SK-N-SH (cell line): Measurements from ENCODE around the gene MAN1B1. TPM values are rescaled to one million over a fixed set of nuclear protein-coding genes. Genes with fewer than 3 reads are reported as not detected.

Experiments
- CTCF ChIA-PET: fragments of 300-600, 350-600 bp; formaldehyde crosslinking; extraction: SDS; loops from one replicate; lab custom pipeline; 2021; lab: Yijun Ruan, JAX
- POLR2A ChIA-PET: fragments of 350-600 bp; sonication (Branson Sonifier 250); formaldehyde crosslinking; extraction: SDS; loops from one replicate; lab custom pipeline; 2020; ENCODE audit warnings: antibody characterized with exemption, inconsistent platforms; lab: Yijun Ruan, JAX
- DNase-seq: peaks from one replicate; pipeline ENCODE4 v3.0.0; 2012
- H2AFZ ChIP-seq: fragments of 200-600 bp; sonication (generic); 2 replicates; pipeline ENCODE4 v1.8.1; 2016; ENCODE audit warnings: antibody characterized with exemption, mild to moderate bottlenecking, low read depth
- H3F3A ChIP-seq: fragments of 200-600 bp; sonication (generic); replicated peaks from 2 replicates; pipeline ENCODE3; 2016; ENCODE audit warnings: antibody characterized with exemption, mild to moderate bottlenecking; ENCODE audit not compliant: insufficient read depth
- H3K27ac ChIP-seq, 2 experiments: fragments of 200-500 bp in 1 of 2; fragments of 200-600 bp in 1 of 2; sonication (Bioruptor generic) in 1 of 2; sonication (generic), shearing (Covaris generic) in 1 of 2; 2 replicates each; pipeline versions ENCODE4 v1.5.1 to v1.6.1; 2014 to 2016; ENCODE audit warnings: low read depth in 2 of 2, inconsistent platforms in 1 of 2, low read length in 1 of 2, mild to moderate bottlenecking in 1 of 2, mixed read lengths in 1 of 2
- H3K27me3 ChIP-seq: fragments of 200-600 bp; sonication (generic), shearing (Covaris generic); 2 replicates; pipeline ENCODE4 v1.6.1; 2016; ENCODE audit warnings: mixed run types; ENCODE audit not compliant: insufficient read depth
- H3K36me3 ChIP-seq, 2 experiments: fragments of 200-500 bp in 1 of 2; fragments of 200-600 bp in 1 of 2; sonication (Bioruptor generic) in 1 of 2; sonication (generic) in 1 of 2; replicated peaks in 1 of 2; 2 replicates each; pipeline versions ENCODE3 to v1.5.1; 2014 to 2016; ENCODE audit warnings: low read length in 1 of 2, mild to moderate bottlenecking in 1 of 2; ENCODE audit not compliant: insufficient read depth in 2 of 2, control insufficient read depth in 1 of 2
- H3K4me1 ChIP-seq, 2 experiments: fragments of 200-500 bp in 1 of 2; fragments of 200-600 bp in 1 of 2; sonication (Bioruptor generic) in 1 of 2; sonication (generic), shearing (Covaris generic) in 1 of 2; 2 replicates each; pipeline versions ENCODE4 v1.5.1 to v1.6.1; 2014 to 2016; ENCODE audit warnings: low read depth in 1 of 2, low read length in 1 of 2, mixed run types in 1 of 2; ENCODE audit not compliant: insufficient read depth in 2 of 2, control insufficient read depth in 1 of 2
- H3K4me2 ChIP-seq: fragments of 200-600 bp; sonication (generic), shearing (Covaris generic); 2 replicates; pipeline ENCODE4 v1.6.1; 2017; ENCODE audit warnings: mixed run types
- H3K4me3 ChIP-seq, 2 experiments: fragments of 200-500 bp in 1 of 2; fragments of 200-600 bp in 1 of 2; sonication (Bioruptor generic) in 1 of 2; sonication (generic), shearing (Covaris generic) in 1 of 2; 2 replicates each; pipeline versions ENCODE4 v1.5.1 to v1.8.1; 2014 to 2016; ENCODE audit warnings: low read depth in 2 of 2, inconsistent platforms in 1 of 2, low read length in 1 of 2, mild to moderate bottlenecking in 1 of 2, mixed read lengths in 1 of 2, moderate library complexity in 1 of 2
- H3K79me2 ChIP-seq: fragments of 200-600 bp; sonication (generic); 2 replicates; pipeline ENCODE4 v1.8.1; 2017; ENCODE audit warnings: mild to moderate bottlenecking; ENCODE audit not compliant: insufficient read depth
- H3K9ac ChIP-seq: fragments of 200-600 bp; sonication (generic); 2 replicates; pipeline ENCODE4 v1.6.1; 2017; ENCODE audit warnings: mixed run types
- H3K9me2 ChIP-seq: fragments of 200-600 bp; sonication (generic); 2 replicates; pipeline ENCODE4 v1.6.1; 2017; ENCODE audit warnings: mixed run types
- H3K9me3 ChIP-seq: fragments of 200-600 bp; sonication (generic); 2 replicates; pipeline ENCODE4 v1.6.1; 2017; ENCODE audit warnings: mixed run types, mild to moderate bottlenecking, moderate library complexity
- H4K20me1 ChIP-seq: fragments of 200-600 bp; sonication (generic); 2 replicates; pipeline ENCODE4 v1.6.1; 2017; ENCODE audit warnings: mild to moderate bottlenecking, mixed run types; ENCODE audit not compliant: insufficient read depth
- CHD2 ChIP-seq: fragments of 150-350 bp; IDR thresholded peaks from 2 replicates; pipeline ENCODE4 v1.6.1; 2018; ENCODE audit warnings: low read length; ENCODE audit not compliant: partially characterized antibody
- ELF1 ChIP-seq: IDR thresholded peaks from 2 replicates; pipeline ENCODE4 v1.4.0; 2012
- EZH2phosphoT487 ChIP-seq: fragments of 200-600 bp; sonication (generic); IDR thresholded peaks from 2 replicates; pipeline ENCODE4 v1.6.1; 2017; ENCODE audit warnings: low read depth, mixed run types, mild to moderate bottlenecking, antibody characterized with exemption, moderate library complexity, borderline replicate concordance
- FOSL2 ChIP-seq: IDR thresholded peaks from 2 replicates; pipeline ENCODE4 v1.4.0; 2012; ENCODE audit warnings: low read depth, mild to moderate bottlenecking, moderate library complexity, borderline replicate concordance
- FOXJ3 ChIP-seq: sonication (generic); formaldehyde crosslinking; IDR thresholded peaks from 2 replicates; pipeline ENCODE4 v1.5.1; 2020; ENCODE audit warnings: mild to moderate bottlenecking, missing genetic modification reagents
- FOXM1 ChIP-seq: IDR thresholded peaks from 2 replicates; pipeline ENCODE4 v1.4.0; 2012; ENCODE audit warnings: low read depth, mild to moderate bottlenecking
- MAX ChIP-seq: IDR thresholded peaks from 2 replicates; pipeline ENCODE4 v1.4.0; 2012; ENCODE audit warnings: low read depth
- MEF2A ChIP-seq: IDR thresholded peaks from 2 replicates; pipeline ENCODE4 v1.4.0; 2012; ENCODE audit warnings: low read depth, borderline replicate concordance
- NFIC ChIP-seq: IDR thresholded peaks from 2 replicates; pipeline ENCODE4 v1.4.0; 2012; ENCODE audit warnings: borderline replicate concordance
- PBX3 ChIP-seq: IDR thresholded peaks from 2 replicates; pipeline ENCODE4; 2012
- RAD21 ChIP-seq: IDR thresholded peaks from 2 replicates; pipeline ENCODE4 v1.6.1; 2012; ENCODE audit warnings: mild to moderate bottlenecking, low read length
- RCOR1 ChIP-seq: fragments of 150-350 bp; IDR thresholded peaks from 2 replicates; pipeline ENCODE4 v1.6.1; 2017; ENCODE audit warnings: antibody characterized with exemption, low read length
- RFX5 ChIP-seq: IDR thresholded peaks from 2 replicates; pipeline ENCODE4 v1.6.1; 2012; ENCODE audit warnings: mild to moderate bottlenecking, improper control_type of control experiment, low read length
- SIN3A ChIP-seq: IDR thresholded peaks from 2 replicates; pipeline ENCODE4 v1.6.1; 2012; ENCODE audit warnings: low read depth, mild to moderate bottlenecking, low read length, moderate library complexity, borderline replicate concordance
- SMC3 ChIP-seq: IDR thresholded peaks from 2 replicates; pipeline ENCODE4 v1.6.1; 2012; ENCODE audit warnings: low read depth, low read length, improper control_type of control experiment
- TCF12 ChIP-seq: IDR thresholded peaks from 2 replicates; pipeline ENCODE4 v1.4.0; 2012
- TEAD4 ChIP-seq: IDR thresholded peaks from 2 replicates; pipeline ENCODE4 v1.4.0; 2012; ENCODE audit warnings: mild to moderate bottlenecking, borderline replicate concordance; ENCODE audit not compliant: insufficient read depth
- USF1 ChIP-seq: IDR thresholded peaks from 2 replicates; pipeline ENCODE4 v1.4.0; 2012; ENCODE audit warnings: low read depth, borderline replicate concordance
- YY1 ChIP-seq: IDR thresholded peaks from 2 replicates; pipeline ENCODE4 v1.4.0; 2012; ENCODE audit warnings: low read depth, mild to moderate bottlenecking
- ZBTB33 ChIP-seq: IDR thresholded peaks from 2 replicates; pipeline ENCODE4 v1.4.0; 2012; ENCODE audit warnings: low read depth, borderline replicate concordance
- WGBS: methylation state at CpG from one replicate; pipeline ENCODE4 v1.1.6; 2017; ENCODE audit warnings: low lambda C conversion rate; 5-methylcytosine and 5-hydroxymethylcytosine counted together
- polyA plus RNA-seq, 3 experiments: library from polyadenylated mRNA; depleted of rRNA; stranded (reverse); fragments of >200 nt; gene quantifications; 2 replicates each; pipeline ENCODE4 v1.2.3, GENCODE V29; 2012

The MAN1B1 gene
- polyA plus RNA-seq, 1 of the 3 experiments (the other 2 are of a cell fraction), result 57.8 TPM

GRCh38 chr9:137084526-137084925 lies 2.3 kb upstream of the MAN1B1 start:
- Histone ChIP-seq H3K4me2 (no peak overlapping the region), H3K9ac (no peak overlapping the region), H2AFZ (no peak overlapping the region), H3K36me3 (peaks cover 3 to 16% of the 10 kb centered on the region in 2 experiments), H3K9me2 (no peaks in the 10 kb centered on the region), H3F3A (peaks cover 18% of the 10 kb centered on the region), H3K79me2 (peaks cover 14% of the 10 kb centered on the region; the same call in 1 of the 2 replicates), H3K4me3 (no peak overlapping the region), H4K20me1 (no peaks in the 10 kb centered on the region), H3K9me3 (no peaks in the 10 kb centered on the region), H3K4me1 (peaks cover 13 to 21% of the 10 kb centered on the region in 2 experiments), H3K27me3 (no peaks in the 10 kb centered on the region), H3K27ac (peak overlapping the region in 1 of 2 experiments; percentile 85; a peak in 2 of 4 replicates)
- TF ChIP-seq ZBTB33 (no peak), SMC3 (no peak)
- POLR2A ChIA-PET, result no interaction called here
- DNase-seq, result no peak
- CTCF ChIA-PET, result interaction anchor here (2.4 kb wide), 1 partner anchor 50 kb away, joined by 11 read pairs; no protein-coding TSS in a partner anchor
- WGBS, result 100% methylated on average over 5 of the region's 9 CpGs

- H3K4me3 ChIP-seq, result peak overlapping the region; percentile 80 to 93
- POLR2A ChIA-PET, result interaction anchor here (1.0 to 2.1 kb wide), 7 partner anchors 9 to 154 kb away, joined by 3 to 21 read pairs (median 6); partner anchors contain the start of genes GRIN1, NPDC1, SAPCD2 and TUBB4B
- H3K36me3 ChIP-seq, result peaks cover 6 to 13% of the 10 kb centered on the region in 2 experiments
- H3F3A ChIP-seq, result peaks cover 18% of the 10 kb centered on the region
- no peaks in the 10 kb centered on the region for H3K9me2 ChIP-seq
- H3K9ac ChIP-seq, result peak overlapping the region; percentile 74
- peak overlapping the region; percentile 57 to 76 for H3K27ac ChIP-seq
- peaks cover 14% of the 10 kb centered on the region; the same call in 1 of the 2 replicates for H3K79me2 ChIP-seq
- CTCF ChIA-PET, result interaction anchor here (0.6 to 2.1 kb wide), 10 partner anchors 16 to 243 kb away, joined by 3 to 17 read pairs (median 4); partner anchors contain the start of genes AJM1, NPDC1, RNF224 and SAPCD2
- WGBS, result 35% methylated on average over 10 of the region's 58 CpGs
- no peaks in the 10 kb centered on the region for H3K27me3 ChIP-seq
- peak overlapping the region; percentile 99 for H3K4me2 ChIP-seq
- TF ChIP-seq YY1, result no peak
- no peak for TF ChIP-seq NFIC
- TF ChIP-seq MEF2A, result no peak
- TF ChIP-seq PBX3, result no peak
- no peak for TF ChIP-seq FOXJ3 (CRISPR knock-in tag)
- no peak for TF ChIP-seq RCOR1
- TF ChIP-seq SMC3, result no peak
- no peak for TF ChIP-seq FOXM1
- TF ChIP-seq CHD2, result no peak
- no peak for TF ChIP-seq FOSL2
- no peak for TF ChIP-seq TCF12
- no peak for TF ChIP-seq ELF1
- no peak for TF ChIP-seq TEAD4
- no peak for TF ChIP-seq USF1
- no peak for TF ChIP-seq RFX5
- TF ChIP-seq ZBTB33, result no peak
- TF ChIP-seq SIN3A, result no peak
- no peak for TF ChIP-seq MAX
- TF ChIP-seq EZH2phosphoT487, result no peak
- TF ChIP-seq RAD21, result no peak
- TF ChIP-seq, all 33 proteins: peak for 0
- peak overlapping the region; percentile 50; the same call in 1 of the 2 replicates for H2AFZ ChIP-seq
- DNase-seq, result peak; percentile 69
- H3K4me1 ChIP-seq, result peaks cover 13 to 21% of the 10 kb centered on the region in 2 experiments
- no peaks in the 10 kb centered on the region for H3K9me3 ChIP-seq
- no peaks in the 10 kb centered on the region for H4K20me1 ChIP-seq
Measured at GRCh38 chr9:137085920-137086530, 760 bp upstream of the MAN1B1 start.
